DMS53 treated with DMSO at 0.1 percent for 48 hours (cell line): Measurements from ENCODE around the gene ING1.
A peak's percentile ranks its signal among the peaks of the same experiment; 100 is the strongest.
"Not testable (repeated sequence)": the region's sequence is repeated elsewhere in the genome, so short reads cannot be mapped to it uniquely, and the experiment has no call there.

ENCODE experiments used
- DNase-seq: peaks from one replicate; lab custom pipeline; 2025; ENCODE audit not compliant: unreplicated experiment; lab: John Stamatoyannopoulos, UW

Gene ING1

DNA sequence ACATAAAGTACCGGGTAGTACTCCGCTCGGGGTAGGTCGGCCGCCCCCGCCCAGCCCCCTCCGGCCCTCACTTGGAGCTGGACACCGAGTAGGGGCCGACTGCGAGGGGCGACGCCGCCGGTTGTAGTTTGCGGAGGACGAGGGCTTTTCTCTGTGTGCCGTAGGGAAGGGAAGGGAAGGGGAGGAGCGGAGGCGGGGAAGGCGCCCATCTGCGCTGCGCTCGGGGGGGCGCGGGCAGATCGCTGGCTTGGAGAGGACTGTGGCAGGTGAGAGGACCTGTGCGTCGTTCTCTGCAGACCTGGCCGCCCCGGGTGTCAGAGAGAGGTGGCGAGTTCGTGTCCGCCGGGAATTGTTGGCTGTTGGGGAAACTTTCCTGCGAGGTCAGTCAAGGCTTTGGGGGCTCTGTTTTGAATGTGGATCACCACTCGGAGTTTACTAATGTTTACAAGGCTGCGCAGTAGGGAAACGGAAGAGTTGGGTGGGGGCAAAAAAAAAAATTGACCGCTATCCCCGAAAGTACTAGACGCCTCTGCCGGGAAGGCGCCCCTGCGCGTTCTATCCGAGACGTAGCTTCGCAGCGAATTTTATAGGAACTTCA, 1.4 kb downstream of the ING1 start:
- peak; percentile 10 for DNase-seq

DNA sequence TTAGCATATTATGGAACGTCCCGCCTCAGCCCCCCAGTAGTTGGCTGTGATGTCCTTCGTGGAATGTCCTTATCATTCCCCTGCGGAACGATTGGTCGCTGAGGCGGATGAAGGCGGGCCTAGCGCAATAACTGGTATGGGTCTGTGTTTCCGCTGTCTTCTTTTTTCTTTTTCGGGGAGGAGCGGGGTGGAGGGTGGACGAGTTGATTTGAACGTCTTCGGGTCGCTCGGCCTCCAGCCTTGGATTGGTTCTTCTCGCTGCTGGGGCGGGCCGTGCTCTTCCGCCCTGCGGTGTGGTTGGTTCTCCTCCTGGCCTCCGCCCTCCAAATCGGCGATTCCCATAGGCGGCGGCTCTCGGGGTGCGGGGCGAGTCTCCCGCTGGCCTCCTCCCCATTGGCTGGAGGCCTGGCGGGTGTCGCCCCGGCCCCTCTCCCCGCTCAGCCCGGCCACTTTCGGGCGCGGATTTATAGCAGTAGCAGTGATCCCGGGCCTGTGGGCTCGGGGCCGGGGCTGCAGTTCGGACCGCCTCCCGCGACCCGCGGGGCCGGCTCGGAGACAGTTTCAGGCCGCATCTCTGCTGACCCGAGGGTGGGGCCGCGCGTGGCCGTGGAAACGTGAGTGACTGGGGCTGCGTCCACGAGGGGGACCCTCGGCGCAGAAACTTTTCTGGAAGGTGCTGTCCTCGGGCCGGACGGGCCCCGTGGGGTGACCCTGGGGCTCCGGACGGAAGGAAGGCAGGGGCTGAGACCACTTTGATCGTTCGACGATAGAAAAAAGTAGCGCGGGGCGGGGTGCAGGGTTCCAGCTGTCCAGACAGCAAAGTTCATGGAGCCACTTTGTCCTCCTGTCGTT, 2.1 kb downstream of the ING1 start:
- peak; percentile 76 for DNase-seq

GRCh38 chr13:110716247-110716515, 2.7 kb downstream of the ING1 start:
- DNase-seq, result no peak

DNA sequence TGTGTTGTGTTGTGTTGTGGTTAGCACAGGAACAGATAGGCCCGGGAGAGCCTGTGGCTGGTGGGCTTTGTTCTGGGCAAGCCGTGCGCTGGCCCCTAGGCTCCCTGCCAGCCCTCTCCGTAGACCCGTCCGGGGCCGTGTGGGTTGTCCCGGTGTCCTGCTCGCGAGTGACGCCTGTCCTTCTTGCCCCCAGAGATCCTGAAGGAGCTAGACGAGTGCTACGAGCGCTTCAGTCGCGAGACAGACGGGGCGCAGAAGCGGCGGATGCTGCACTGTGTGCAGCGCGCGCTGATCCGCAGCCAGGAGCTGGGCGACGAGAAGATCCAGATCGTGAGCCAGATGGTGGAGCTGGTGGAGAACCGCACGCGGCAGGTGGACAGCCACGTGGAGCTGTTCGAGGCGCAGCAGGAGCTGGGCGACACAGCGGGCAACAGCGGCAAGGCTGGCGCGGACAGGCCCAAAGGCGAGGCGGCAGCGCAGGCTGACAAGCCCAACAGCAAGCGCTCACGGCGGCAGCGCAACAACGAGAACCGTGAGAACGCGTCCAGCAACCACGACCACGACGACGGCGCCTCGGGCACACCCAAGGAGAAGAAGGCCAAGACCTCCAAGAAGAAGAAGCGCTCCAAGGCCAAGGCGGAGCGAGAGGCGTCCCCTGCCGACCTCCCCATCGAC, 5.7 kb downstream of the ING1 start:
- DNase-seq, result no peak

DNA sequence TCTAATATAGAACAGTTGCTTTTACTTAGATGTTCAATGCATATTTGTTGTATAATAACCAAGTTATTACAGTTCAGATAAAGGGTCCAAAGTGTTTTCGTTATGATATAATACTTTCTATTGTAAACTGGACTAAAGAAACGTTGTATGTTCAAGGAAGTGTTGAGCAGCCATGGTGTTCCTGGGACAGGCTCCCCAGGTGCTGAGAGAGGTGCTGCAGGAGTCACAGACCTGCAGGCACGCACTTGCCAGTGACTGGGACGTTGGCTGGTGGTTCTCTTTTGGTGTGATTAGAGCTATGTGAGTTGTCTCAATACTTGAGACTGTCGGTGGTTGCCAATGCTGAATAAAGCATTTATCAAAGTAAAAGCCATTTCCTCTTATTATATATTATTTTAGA, 9.5 kb downstream of the ING1 start:
- DNase-seq, result no peak

- no peak for DNase-seq
These were observed 10.1 kb downstream of the ING1 start for GRCh38 chr13:110723598-110723997.

- DNase-seq, result not testable (repeated sequence)
These were observed 12.7 kb downstream of the ING1 start for GRCh38 chr13:110726153-110726552.

- no peak for DNase-seq
These were observed 13.2 kb downstream of the ING1 start for GRCh38 chr13:110726726-110727125.

DNA sequence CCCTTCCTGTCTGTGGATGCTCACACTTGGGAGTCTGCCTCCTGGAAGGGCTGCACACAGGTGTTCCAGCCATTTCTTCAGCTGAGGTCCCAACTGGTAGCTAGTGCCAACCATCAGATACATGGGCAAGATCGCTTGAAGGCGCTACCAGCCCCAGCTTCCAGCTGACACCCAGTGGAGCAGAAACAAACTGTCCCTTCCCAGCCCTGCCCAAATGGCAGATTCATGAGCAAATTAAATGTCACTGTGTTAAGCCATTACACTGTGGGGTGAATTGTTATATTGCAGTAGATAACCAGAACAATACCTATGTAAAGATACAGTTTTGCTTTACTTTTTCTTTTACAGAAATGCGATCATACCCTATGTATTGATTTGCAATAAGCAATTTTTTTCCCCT, 17.6 kb downstream of the ING1 start:
- DNase-seq, result no peak

DNA sequence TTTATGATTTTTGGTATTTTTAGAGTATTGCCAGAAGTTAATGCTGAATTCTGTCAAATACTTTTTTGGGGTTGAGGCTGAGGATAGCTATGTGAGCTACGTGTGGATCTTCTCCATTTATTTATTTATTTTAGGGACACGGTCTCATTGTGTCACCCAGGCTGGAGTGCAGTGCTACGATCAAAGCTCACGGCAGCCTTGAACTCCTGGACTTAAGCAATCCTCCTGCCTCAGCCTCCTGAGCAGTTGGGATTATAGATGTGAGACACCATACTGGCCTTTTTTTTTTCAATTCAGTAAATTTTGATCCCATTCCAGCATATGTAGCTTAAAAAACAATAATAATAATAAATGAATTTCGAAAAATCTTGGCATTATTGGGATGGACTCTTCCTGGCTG, 21.1 kb downstream of the ING1 start:
- no peak for DNase-seq

DNA sequence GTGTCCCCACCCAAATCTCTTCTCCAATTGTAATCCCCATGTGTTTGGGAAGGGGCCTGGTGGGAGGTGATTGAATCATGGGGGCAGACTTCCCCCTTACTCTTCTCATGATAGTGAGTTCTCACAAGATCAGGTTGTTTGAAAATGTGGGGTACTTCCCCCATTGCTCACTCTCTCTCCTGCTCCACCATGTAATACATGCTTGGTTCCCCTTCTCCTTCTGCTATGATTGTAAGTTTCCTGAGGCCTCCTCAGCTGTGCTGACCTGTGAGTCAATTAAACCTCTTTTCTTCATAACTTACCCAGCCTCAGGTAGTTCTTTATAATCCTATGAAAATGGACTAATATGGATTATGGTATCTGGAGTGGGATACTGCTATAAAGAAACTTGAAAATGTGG, 24.1 kb downstream of the ING1 start:
- DNase-seq, result no peak

DNA sequence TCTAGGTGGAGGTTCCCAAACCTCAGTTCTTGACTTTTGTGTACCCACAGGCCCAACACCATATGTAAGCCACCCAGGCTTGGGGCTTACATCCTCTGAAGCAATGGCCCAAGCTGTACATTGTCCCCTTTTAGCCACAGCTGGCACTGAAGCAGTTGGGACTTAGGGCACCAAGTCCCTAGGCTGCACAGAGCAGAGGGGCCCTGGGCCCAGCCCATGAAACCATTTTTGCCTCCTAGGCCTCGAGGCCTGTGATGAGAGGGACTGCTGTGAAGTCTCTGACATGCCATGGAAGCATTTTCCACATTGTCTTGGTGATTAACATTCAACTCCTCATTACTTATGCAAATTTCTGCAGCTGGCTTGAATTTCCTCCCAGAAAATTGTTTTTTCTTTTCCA, 30.2 kb downstream of the ING1 start:
- DNase-seq, result no peak

DNA sequence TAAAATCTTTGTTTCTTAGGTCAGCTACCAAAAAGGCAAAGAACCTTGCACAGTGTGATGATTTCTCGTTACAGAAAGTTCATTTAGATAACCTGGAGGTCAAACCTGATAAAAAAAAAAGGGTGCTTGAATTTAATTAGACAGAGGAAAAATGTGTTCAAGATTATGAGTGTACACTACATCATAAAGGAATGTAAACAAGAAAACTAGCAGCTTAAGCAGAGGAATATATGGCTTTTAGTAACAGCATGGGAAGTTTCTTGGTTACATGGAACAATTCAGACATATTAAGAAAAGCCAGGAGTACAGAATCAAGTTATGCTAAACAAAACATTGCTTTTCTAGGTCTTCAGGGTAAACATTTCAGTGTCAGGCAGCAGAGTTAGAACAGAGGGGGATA, 32.9 kb downstream of the ING1 start:
- DNase-seq, result no peak

GRCh38 chr13:110748271-110748670, 34.8 kb downstream of the ING1 start:
- DNase-seq, result no peak

- DNase-seq, result no peak
These were observed 42.7 kb downstream of the ING1 start for GRCh38 chr13:110756219-110756631.

DNA sequence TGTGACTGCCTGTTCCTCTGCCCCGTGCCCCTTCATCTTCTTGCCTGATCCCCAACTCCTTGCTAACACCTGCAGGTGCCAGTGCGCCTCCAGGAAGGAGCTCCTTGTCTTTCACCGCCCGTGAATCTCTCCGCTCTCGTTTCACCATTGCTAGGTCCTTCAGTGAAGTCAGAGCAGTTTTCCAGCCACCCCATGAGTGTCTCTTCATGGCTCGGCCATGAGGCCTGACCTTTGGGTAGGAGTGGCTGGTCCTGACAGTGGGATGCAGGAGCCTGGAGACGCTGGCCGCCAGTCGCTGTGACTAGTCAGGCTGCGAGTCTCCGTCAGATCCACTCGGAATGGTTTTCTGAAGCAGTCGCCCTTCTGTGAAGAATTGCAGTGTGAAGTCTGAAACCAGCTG, 43.8 kb downstream of the ING1 start:
- no peak for DNase-seq

GRCh38 chr13:110758195-110758805, 44.8 kb downstream of the ING1 start:
- DNase-seq, result no peak

DNA sequence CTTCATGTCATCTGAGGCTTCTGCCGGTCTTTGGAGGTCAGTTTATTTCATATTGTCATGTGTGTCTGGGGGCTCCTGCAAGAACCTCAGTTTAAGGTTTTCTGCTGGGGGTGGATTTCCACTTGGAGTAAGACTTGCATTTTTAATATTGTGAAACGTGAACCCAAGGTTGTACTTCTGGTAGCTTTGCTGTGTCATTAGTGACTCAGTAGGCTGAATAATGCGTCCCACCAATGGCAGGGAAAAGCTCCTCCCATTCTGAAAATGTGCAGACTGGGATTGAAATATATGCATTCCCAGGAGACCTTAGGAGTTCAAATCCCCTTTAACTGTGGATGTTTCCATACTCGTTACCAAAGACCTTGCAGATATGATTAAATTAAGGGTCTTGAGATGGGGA, 46.2 kb downstream of the ING1 start:
- DNase-seq, result no peak

DNA sequence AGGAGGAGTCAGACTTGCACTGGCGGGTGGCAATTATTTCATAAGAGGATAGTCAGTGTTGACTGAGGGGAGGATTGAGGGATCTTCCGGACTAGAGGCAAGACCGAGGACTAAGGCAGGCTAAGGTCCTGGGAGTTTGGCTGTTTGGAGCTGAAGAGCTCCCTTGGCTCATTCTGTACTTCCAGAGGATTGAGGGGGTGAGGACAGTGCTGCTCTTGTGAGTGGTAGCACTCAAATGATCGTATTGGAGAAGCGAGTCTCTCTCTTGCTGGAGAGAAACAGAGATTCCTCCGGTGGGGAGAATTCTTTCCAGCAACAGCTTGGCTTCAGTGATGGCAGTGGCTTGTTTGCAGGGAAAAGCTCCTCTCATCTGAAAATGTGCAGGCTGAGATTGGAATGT, 47.1 kb downstream of the ING1 start:
- DNase-seq, result no peak

GRCh38 chr13:110766671-110767430, 53.4 kb downstream of the ING1 start:
- DNase-seq, result no peak

DNA sequence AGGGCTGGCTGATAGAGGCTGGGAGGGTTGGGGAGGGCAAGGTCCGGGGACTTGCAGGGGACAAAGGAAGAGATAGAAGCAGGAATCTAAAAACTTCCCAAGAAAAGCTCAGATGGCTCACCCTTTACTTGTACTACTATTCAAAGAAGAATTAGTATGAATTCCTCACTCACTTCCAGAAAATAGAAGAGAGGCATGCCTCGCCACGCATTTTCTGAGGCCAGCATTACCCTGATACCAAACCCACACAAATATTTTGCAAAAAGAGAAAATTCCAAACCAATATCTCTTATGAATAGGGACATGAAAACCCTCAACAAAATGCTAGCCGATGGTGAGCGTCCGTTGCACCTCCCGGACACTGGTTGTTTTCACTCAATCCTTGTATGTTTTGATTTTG, 54.0 kb downstream of the ING1 start:
- no peak for DNase-seq
